ENCODE measurements around the gene DCST2. TPM values are rescaled to one million over a fixed set of nuclear protein-coding genes. Genes with fewer than 3 reads are reported as not detected.

DCST2 gene
- polyA plus RNA-seq, 2 of the 4 experiments (the other 2 are of a cell fraction) = 0.23 to 1.0 TPM

DNA sequence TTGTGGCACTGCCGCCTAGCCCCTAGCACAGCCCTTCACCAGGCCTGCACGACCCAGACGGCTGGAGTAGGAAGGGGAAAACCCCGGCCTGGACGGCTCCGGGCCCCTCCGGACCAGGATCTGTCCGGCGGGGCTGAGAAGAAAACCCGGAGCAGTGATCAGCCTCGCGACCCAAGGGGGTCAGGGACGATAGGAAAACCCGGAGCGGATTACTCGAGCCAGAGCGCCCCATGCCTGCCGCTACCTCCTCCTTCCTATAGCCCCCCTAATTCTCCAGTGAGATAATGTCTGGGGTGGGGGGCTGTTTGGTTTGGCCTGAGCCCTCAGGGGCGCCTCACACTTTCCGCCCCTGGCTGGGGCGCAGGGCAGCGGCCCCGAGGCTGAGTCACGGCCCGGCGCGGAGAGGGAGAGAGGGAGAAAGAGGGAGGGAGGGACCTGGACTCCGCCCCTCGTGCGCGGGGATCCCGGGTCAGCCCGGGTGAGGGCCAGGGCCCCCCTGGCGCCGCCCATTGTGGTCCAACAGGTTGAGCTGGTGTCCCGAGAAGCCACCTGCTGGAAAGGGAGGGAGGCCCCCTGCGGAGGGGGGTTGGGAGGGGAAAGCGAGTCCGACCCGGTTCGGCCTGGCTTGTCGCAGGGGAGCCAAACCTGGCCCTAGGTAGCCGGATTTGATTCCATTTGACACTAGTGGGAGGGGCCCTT is 32.7 kb downstream of the DCST2 start (continued):
- TF ChIP-seq EP300 (IDR thresholded peaks at IDR 0.05) = peak; percentile 22 to 51; a peak in 2 of 5 replicates
- peak; percentile 81 for TF ChIP-seq FOSL2 (IDR thresholded peaks at IDR 0.05)
- TF ChIP-seq FOSL2 (CRISPR knock-in tag; IDR thresholded peaks at IDR 0.05) = peak; percentile 98
- peak; percentile 94 for TF ChIP-seq MAZ (IDR thresholded peaks at IDR 0.05; ENCODE audit: borderline replicate concordance, low read depth, low read length)
- TF ChIP-seq HOXB5 (CRISPR knock-in tag; IDR thresholded peaks at IDR 0.05) = peak; percentile 57; the same call in 1 of the 2 replicates
- no peak for TF ChIP-seq HOXB13 (CRISPR knock-in tag; IDR thresholded peaks at IDR 0.05; ENCODE audit: low read depth)
- TF ChIP-seq, protein P1, sequence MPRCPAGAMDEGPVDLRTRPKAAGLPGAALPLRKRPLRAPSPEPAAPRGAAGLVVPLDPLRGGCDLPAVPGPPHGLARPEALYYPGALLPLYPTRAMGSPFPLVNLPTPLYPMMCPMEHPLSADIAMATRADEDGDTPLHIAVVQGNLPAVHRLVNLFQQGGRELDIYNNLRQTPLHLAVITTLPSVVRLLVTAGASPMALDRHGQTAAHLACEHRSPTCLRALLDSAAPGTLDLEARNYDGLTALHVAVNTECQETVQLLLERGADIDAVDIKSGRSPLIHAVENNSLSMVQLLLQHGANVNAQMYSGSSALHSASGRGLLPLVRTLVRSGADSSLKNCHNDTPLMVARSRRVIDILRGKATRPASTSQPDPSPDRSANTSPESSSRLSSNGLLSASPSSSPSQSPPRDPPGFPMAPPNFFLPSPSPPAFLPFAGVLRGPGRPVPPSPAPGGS (IDR thresholded peaks at IDR 0.05) = peak; percentile 63; the same call in 1 of the 3 replicates
- no peak for TF ChIP-seq SREBF2 (IDR thresholded peaks at IDR 0.05)
- peak; percentile 87 for TF ChIP-seq TFCP2L1 (CRISPR knock-in tag; IDR thresholded peaks at IDR 0.05)
- no peak; the same call in 1 of the 2 replicates for TF ChIP-seq GATA3 (IDR thresholded peaks at IDR 0.05; ENCODE audit: borderline replicate concordance)
- TF ChIP-seq KDM5A (IDR thresholded peaks at IDR 0.05) = no peak
- TF ChIP-seq CBX2 (IDR thresholded peaks at IDR 0.05; ENCODE audit: borderline replicate concordance, low read depth) = no peak
- peak; percentile 60; the same call in 1 of the 2 replicates for TF ChIP-seq JUNB (IDR thresholded peaks at IDR 0.05)
- peak; percentile 56 for TF ChIP-seq MYC (IDR thresholded peaks at IDR 0.05; ENCODE audit: borderline replicate concordance, low read length)

- CTCF ChIA-PET = interaction anchor here (0.5 kb wide), 1 partner anchor 89 kb away, joined by 3 read pairs; no protein-coding TSS in a partner anchor
- POLR2A ChIA-PET = interaction anchor here (1.8 to 4.8 kb wide), 4 partner anchors 17 to 30 kb away, joined by 7 to 52 read pairs (median 12); partner anchors contain the start of genes CKS1B, FLAD1 and SHC1
- no peak for FAIRE-seq
- peak overlapping the region; percentile 98 to 100 for H3K27ac ChIP-seq
- peak overlapping the region; percentile 80 for H3K4me3 ChIP-seq
- H3K4me2 ChIP-seq = peak overlapping the region; percentile 99
- H3K4me1 ChIP-seq = peaks cover 36% of the 10 kb centered on the region
- TF ChIP-seq ZNF302 (CRISPR knock-in tag; IDR thresholded peaks at IDR 0.05) = no peak
- 0 out of 2 replicates have a peak, but pooled peaks have one; percentile 11 for TF ChIP-seq POLR2A (IDR thresholded peaks at IDR 0.05; ENCODE audit: low read length)
- no peak for TF ChIP-seq MYC (IDR thresholded peaks at IDR 0.05; ENCODE audit: borderline replicate concordance, low read length)
- 0% methylated on average over 9 of the region's 13 CpGs for WGBS (ENCODE audit: missing lambda C conversion rate)
- peak in 1 of 2 experiments; percentile 55 for DNase-seq (ENCODE audit: low read depth in 1 of 2, low spot score in 1 of 2)
- peak in 1 of 2 experiments; percentile 0; a peak in 3 of 6 replicates for ATAC-seq
- H3K9me3 ChIP-seq = no peaks in the 10 kb centered on the region
Observed at GRCh38 chr1:155000411-155000725, 33.2 kb downstream of the DCST2 start.

DNA sequence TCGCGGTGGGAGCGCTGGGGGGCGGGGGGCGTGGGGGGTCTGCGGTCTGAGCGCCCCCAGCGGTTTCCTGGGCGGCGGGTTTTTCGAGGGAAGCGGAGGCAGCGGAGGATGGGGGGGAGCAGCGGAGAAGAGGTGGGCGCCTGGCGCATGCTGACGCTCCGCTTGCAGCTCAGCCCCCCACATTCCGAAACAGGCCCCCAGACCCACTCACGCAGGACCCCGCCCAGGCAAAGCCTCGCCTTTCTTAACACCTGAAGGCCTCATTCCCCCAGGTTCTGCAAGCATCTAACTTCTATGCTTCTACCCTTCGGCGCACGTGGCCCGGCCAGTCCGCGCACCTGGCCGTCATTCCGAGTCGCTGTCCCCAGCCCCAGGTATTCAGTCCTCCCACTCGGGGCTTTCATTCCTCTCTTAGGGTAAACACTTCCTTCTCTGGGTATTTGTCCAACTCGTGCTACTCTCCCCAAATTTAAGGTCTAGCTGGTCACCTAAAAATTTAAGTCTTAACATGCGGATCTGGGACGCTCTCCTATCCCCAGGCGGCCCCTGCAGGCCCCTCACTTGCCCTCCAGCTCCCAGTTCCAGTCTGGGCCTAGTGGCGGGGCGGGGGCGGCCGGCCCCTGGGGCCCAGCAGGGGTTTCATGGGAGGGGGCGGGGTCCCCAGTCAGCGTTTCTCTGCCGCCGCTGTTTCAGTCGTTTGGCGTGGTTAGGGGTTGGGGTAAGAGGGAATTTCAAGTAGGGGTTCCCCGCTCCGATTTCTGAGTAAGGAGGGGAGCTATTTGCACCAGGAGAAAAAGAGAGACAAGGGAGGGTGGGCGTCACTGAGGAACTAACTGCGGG is 33.8 kb downstream of the DCST2 start:
- ChIA-PET POLR2A (interaction anchor here (1.8 to 4.8 kb wide), 4 partner anchors 16 to 29 kb away, joined by 7 to 52 read pairs (median 12); partner anchors contain the start of genes CKS1B, FLAD1 and SHC1), CTCF (interaction anchor here (0.5 to 1.5 kb wide), 4 partner anchors 85 to 469 kb away, joined by 3 to 4 read pairs (median 3); no protein-coding TSS in a partner anchor)
- WGBS (ENCODE audit: missing lambda C conversion rate) = 31% methylated on average over 41 of the region's 50 CpGs
- H3K4me2 ChIP-seq = peak overlapping the region; percentile 99
- peaks cover 32% of the 10 kb centered on the region for H3K4me1 ChIP-seq
- ATAC-seq (no peak), DNase-seq (ENCODE audit: low read depth in 1 of 2, low spot score in 1 of 2) (peak in 1 of 2 experiments; percentile 50), FAIRE-seq (no peak)
- peak overlapping the region; percentile 98 to 100 for H3K27ac ChIP-seq
- H3K9me3 ChIP-seq = no peaks in the 10 kb centered on the region
- H3K4me3 ChIP-seq = peak overlapping the region; percentile 80
- no peak for TF ChIP-seq EHMT2 (IDR thresholded peaks at IDR 0.05; ENCODE audit: low read depth)
- TF ChIP-seq, protein P2, sequence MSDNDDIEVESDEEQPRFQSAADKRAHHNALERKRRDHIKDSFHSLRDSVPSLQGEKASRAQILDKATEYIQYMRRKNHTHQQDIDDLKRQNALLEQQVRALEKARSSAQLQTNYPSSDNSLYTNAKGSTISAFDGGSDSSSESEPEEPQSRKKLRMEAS (IDR thresholded peaks at IDR 0.05) = peak; percentile 75

Measured in A549 (cell line).